ENCODE results near the gene RYR1.

RYR1 gene

GRCh38 chr19:38433268-38433733 lies at the start of gene RYR1:
Gene RYR1, plus strand, starts transcription at chr19:38433691. Its CDS starts 139 bp downstream, at chr19:38433830.
- no peaks in the 10 kb centered on the region for H3K36me3 ChIP-seq
- no peak for TF ChIP-seq CTCF (IDR thresholded peaks at IDR 0.05)
- H3K9me3 ChIP-seq = no peaks in the 10 kb centered on the region
- H3K4me3 ChIP-seq (ENCODE audit: low read depth in 1 of 2, low read length in 1 of 2) = peak within 1 kb of the TSS in 1 of 2 experiments; percentile 44
- peaks cover 4 to 8% of the 10 kb centered on the region in 2 experiments for H3K4me1 ChIP-seq (ENCODE audit: control insufficient read depth in 1 of 2, insufficient read depth in 1 of 2, low read depth in 1 of 2, low read length in 1 of 2)
- H3K27ac ChIP-seq = no peak within 1 kb of the TSS
- H3K27me3 ChIP-seq = peaks cover 70% of the 10 kb centered on the region

- Histone ChIP-seq H3K4me3 (ENCODE audit: low read depth in 1 of 2, low read length in 1 of 2) (no peak overlapping the region), H3K4me1 (ENCODE audit: control insufficient read depth in 1 of 2, insufficient read depth in 1 of 2, low read depth in 1 of 2, low read length in 1 of 2) (peaks cover 24 to 25% of the 10 kb centered on the region in 2 experiments), H3K27me3 (peaks cover 41% of the 10 kb centered on the region), H3K36me3 (peaks cover 68% of the 10 kb centered on the region), H3K27ac (no peak overlapping the region), H3K9me3 (no peaks in the 10 kb centered on the region)
- TF ChIP-seq CTCF (IDR thresholded peaks at IDR 0.05) = no peak
Measured at GRCh38 chr19:38383743-38384142, 49.7 kb upstream of the RYR1 start.

GRCh38 chr19:38384209-38385027 lies 49.1 kb upstream of the RYR1 start:
- TF ChIP-seq CTCF (IDR thresholded peaks at IDR 0.05) = no peak
- H3K36me3 ChIP-seq = peaks cover 61% of the 10 kb centered on the region

GRCh38 chr19:38385057-38385803 lies 48.3 kb upstream of the RYR1 start:
- peaks cover 24 to 26% of the 10 kb centered on the region in 2 experiments for H3K4me1 ChIP-seq (ENCODE audit: control insufficient read depth in 1 of 2, insufficient read depth in 1 of 2, low read depth in 1 of 2, low read length in 1 of 2)
- no peak overlapping the region for H3K4me3 ChIP-seq (ENCODE audit: low read depth in 1 of 2, low read length in 1 of 2)
- H3K36me3 ChIP-seq = peaks cover 53% of the 10 kb centered on the region
- H3K9me3 ChIP-seq = no peaks in the 10 kb centered on the region
- peaks cover 56% of the 10 kb centered on the region for H3K27me3 ChIP-seq
- TF ChIP-seq CTCF (IDR thresholded peaks at IDR 0.05) = no peak
- no peak overlapping the region for H3K27ac ChIP-seq

More at GRCh38 chr19:38384209-38385027, 49.1 kb upstream of the RYR1 start:
- Histone ChIP-seq H3K4me1 (ENCODE audit: control insufficient read depth in 1 of 2, insufficient read depth in 1 of 2, low read depth in 1 of 2, low read length in 1 of 2) (peaks cover 24 to 26% of the 10 kb centered on the region in 2 experiments), H3K9me3 (no peaks in the 10 kb centered on the region), H3K27me3 (peaks cover 48% of the 10 kb centered on the region), H3K27ac (no peak overlapping the region), H3K4me3 (ENCODE audit: low read depth in 1 of 2, low read length in 1 of 2) (no peak overlapping the region)

GRCh38 chr19:38385804-38386257 lies 47.7 kb upstream of the RYR1 start:
- H3K4me3 ChIP-seq (ENCODE audit: low read depth in 1 of 2, low read length in 1 of 2) = no peak overlapping the region
- H3K4me1 ChIP-seq (ENCODE audit: control insufficient read depth in 1 of 2, insufficient read depth in 1 of 2, low read depth in 1 of 2, low read length in 1 of 2) = peaks cover 24 to 26% of the 10 kb centered on the region in 2 experiments
- no peak for TF ChIP-seq CTCF (IDR thresholded peaks at IDR 0.05)
- H3K36me3 ChIP-seq = peaks cover 47% of the 10 kb centered on the region
- no peak overlapping the region for H3K27ac ChIP-seq
- peaks cover 62% of the 10 kb centered on the region for H3K27me3 ChIP-seq
- no peaks in the 10 kb centered on the region for H3K9me3 ChIP-seq

Data from neutrophil (primary cell).